ENCODE data around the gene TPO.

The TPO gene

DNA sequence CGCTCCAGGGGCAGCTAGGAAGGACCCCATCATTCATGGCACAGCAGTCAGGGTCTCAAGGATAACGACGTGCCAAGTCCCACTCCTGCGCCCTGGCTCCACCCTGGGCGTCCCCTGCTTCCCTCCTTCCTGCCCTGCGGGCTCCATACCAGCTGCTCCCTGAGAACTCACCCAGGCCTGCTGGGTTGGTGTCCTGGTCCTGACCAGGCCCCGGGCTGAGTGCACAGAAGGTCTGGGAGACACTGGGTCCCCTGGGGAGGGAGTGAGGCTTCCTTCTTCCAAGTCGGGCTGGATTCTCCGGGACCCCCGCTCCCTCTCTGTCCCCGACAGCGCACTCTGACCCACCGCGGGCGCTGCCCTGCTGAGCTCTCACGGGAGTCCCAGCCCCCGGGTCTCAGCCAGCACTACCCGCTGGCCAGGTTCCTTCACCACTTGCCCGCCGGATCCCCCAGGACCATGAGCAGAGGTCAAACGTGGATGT, 170.8 kb downstream of the TPO start:
- no peak for DNase-seq (ENCODE audit: low read depth in 2 of 2)

DNA sequence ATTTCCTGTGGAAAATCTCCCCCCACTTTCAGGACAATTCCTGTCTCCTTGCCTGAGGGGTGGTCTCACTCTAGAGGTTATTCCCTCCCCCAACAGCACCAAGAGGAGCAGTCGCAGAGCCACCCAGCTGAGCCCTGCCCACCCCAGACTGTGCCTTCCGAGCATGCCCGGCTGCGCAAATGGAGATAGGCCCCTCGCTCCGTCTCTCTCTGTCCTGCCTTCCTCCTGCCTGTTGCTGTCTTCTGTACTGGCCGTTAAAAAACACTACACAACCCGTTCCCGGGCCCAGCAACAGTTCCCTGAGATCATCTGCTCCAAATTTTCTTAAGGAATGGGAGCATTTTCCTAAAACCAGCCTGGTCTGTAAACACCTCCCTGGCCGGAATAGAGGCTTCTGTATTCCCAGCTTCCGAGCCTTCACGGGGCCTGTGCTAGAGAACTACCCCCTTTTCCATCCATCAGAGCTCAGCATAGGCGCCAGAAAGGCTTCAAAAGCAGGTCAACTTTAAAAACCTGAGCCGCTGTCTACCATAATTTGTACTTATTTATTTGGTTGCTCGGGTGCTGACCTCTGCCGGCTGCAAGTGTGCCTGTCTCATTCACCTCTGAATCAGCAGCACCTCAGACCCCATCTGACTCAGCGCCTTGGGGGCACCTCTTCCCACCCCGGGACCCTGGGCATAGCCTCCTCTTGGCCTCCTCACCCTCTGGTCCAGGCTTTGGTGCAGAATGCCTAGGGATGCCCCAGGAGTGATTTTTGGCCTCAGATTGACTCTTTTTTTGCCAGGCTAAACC, 171.6 kb downstream of the TPO start:
- no peak for DNase-seq (ENCODE audit: low read depth in 2 of 2)

DNA sequence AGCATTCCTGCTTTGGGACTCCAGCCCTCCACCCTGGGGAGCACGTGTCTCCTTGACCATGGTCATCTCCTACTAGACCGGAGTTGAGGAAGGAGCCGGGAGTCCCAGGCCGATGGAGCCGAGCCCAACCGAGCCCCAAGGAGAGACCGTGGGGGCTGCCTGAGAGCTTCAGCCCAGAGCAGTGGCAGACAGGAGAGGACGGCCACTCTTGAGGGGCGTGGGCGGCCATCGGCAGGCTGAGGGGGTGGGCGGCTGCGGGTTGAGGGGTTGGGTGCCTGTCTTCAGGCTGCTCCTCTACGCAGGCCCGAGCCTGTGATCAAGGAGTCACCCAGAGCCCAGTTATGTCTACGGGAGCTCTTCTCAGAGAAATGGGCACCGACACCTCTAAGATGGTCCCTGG, 172.4 kb downstream of the TPO start:
- DNase-seq (ENCODE audit: low read depth in 2 of 2): no peak

- no peak for DNase-seq (ENCODE audit: low read depth in 2 of 2)
These were observed 173.1 kb downstream of the TPO start for GRCh38 chr2:1586251-1586922.

DNA sequence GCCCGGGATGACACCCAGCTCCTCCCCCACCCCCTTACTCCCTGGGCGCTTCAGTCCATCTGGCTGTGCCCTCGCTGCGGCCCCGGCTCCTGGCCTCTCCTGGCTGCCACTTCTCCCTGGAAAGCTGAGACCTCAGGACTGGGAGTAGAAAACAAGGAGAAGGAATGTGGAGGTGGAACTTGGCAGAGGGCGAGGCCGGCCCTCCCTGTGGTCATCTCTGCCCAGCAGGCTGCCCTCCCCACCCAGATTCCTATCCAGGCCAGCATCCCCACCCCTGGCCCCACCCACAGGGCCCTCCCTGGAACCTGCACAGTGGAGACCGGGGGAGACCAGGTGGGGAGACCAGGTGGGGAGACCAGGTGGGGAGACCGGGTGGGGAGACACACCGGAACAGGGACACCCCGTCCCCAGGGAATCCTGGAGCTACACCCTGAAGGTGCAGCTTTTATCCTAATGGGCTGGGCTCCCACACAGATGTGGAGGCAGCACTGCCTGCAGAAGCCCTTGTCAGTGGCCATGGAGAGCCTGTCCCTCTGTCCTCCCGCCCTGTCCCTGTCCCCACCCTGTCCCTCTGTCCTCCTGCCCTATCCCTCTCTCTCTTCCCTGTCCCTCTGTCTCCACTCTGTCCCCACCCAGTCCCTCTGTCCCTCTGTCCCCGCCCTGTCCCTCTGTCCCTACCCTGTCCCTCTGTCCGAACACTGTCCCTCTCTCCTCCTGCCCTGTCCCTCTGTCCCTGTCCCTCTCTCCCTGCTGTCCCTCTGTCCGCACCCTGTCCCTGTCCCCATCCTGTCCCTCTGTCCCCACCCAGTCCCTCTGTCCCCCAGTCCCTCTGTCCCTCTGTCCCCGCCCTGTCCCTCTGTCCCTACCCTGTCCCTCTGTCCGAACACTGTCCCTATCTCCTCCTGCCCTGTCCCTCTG, 173.9 kb downstream of the TPO start:
- DNase-seq (ENCODE audit: low read depth in 2 of 2): no peak

- no peak for DNase-seq (ENCODE audit: low read depth in 2 of 2)
These were observed 175.1 kb downstream of the TPO start for GRCh38 chr2:1588051-1588977.

- DNase-seq (ENCODE audit: low read depth in 2 of 2): no peak
These were observed 175.8 kb downstream of the TPO start for GRCh38 chr2:1588978-1589621.

GRCh38 chr2:1590596-1591460, 177.6 kb downstream of the TPO start:
- DNase-seq (ENCODE audit: low read depth in 2 of 2): no peak

GRCh38 chr2:1591461-1591770, 178.2 kb downstream of the TPO start:
- no peak for DNase-seq (ENCODE audit: low read depth in 2 of 2)
